Stomach (tissue), 9 donors: Measurements from ENCODE around the gene MAST2. TPM values are rescaled to one million over a fixed set of nuclear protein-coding genes. Genes with fewer than 3 reads are reported as not detected.

Source experiments
- DNase-seq, 2 donors: peaks; one replicate each; pipeline versions ENCODE4 v3.0.0 to v3.0.0-alpha.2; 2013 to 2019
- H3K27ac ChIP-seq, 5 donors: fragments of 200-600 bp in 4 of 5; sonication (generic) in 4 of 5; one replicate each; pipeline ENCODE4 v1.5.1; 2013 to 2019; ENCODE audit warnings: mild to moderate bottlenecking in 1 of 5, moderate library complexity in 1 of 5
- H3K27me3 ChIP-seq, 3 donors: fragments of 200-600 bp; sonication (generic); one replicate each; pipeline ENCODE4 v1.5.1; 2017 to 2019; ENCODE audit warnings: mixed run types in 1 of 3
- H3K36me3 ChIP-seq, 4 donors: fragments of 200-600 bp; sonication (generic); 1 replicate in 3 of 4; 2 replicates in 1 of 4; pipeline ENCODE4 v1.5.1; 2016 to 2019
- H3K4me1 ChIP-seq, 4 donors: fragments of 200-600 bp; sonication (generic); one replicate each; pipeline ENCODE4 v1.5.1; 2016 to 2019
- H3K4me3 ChIP-seq, 4 donors: fragments of 200-600 bp; sonication (generic) in 3 of 4; one replicate each; pipeline ENCODE4 v1.5.1; 2016 to 2019; ENCODE audit warnings: mild to moderate bottlenecking in 1 of 4
- H3K9me3 ChIP-seq, 4 donors: fragments of 200-600 bp; sonication (generic); one replicate each; pipeline ENCODE4 v1.5.1; 2016 to 2019
- CTCF ChIP-seq, 7 experiments: fragments of 450-650 bp in 4 of 7; fragments of 200-600 bp in 3 of 7; sonication (generic) in 3 of 7; IDR thresholded peaks; one replicate each; pipeline ENCODE4 v1.5.1; 2016 to 2019; ENCODE audit warnings: antibody characterized with exemption in 7 of 7, control low read depth in 2 of 7, mild to moderate bottlenecking in 1 of 7
- EP300 ChIP-seq: sonication (generic); formaldehyde crosslinking; IDR thresholded peaks from one replicate; pipeline ENCODE4 v1.6.1; 2017; ENCODE audit warnings: antibody characterized with exemption
- POLR2A ChIP-seq, 4 donors: fragments of 450-650 bp; IDR thresholded peaks; one replicate each; pipeline ENCODE4 v1.6.1; 2016; ENCODE audit warnings: antibody characterized with exemption in 4 of 4, control low read depth in 2 of 4, mild to moderate bottlenecking in 1 of 4, moderate library complexity in 1 of 4
- POLR2AphosphoS5 ChIP-seq, 3 donors: sonication (generic); formaldehyde crosslinking; IDR thresholded peaks; one replicate each; pipeline ENCODE4 v1.6.1; 2016; ENCODE audit warnings: antibody characterized with exemption in 3 of 3
- whole genome bisulfite sequencing, 5 donors: extraction: QIAGEN DNeasy Blood & Tissue Kit in 3 of 5; methylation state at CpG; one replicate each; pipeline versions ENCODE4 v1.1.5 to v1.1.7; 2013 to 2018; 5-methylcytosine and 5-hydroxymethylcytosine counted together
- intact Hi-C: fragments of 100-400 bp; cut with DNase I; formaldehyde crosslinking; loops from one replicate; pipeline ENCODE4 v1.15.1; 2023; ENCODE audit warnings: low total_unique reads
- polyA plus RNA-seq, 3 donors: library from polyadenylated mRNA; stranded (reverse); fragments of 200-250 nt; gene quantifications; one replicate each; pipeline ENCODE4 v1.2.3, GENCODE V29; 2013
- total RNA-seq, 5 donors: library from RNA; depleted of rRNA; stranded (reverse); fragments of >200 nt; gene quantifications; one replicate each; pipeline versions ENCODE4 v1.1.0 to v1.2.3, GENCODE V29; 2014 to 2016
- donor health status: healthy with polysubstance abuse.
- donor health status: Bipolar disorder and iron deficiency.
- donor health status: healthy.

Gene MAST2
- total and polyA plus RNA-seq, 8 donors = 5.3 to 131 (median 34.8) TPM

DNA sequence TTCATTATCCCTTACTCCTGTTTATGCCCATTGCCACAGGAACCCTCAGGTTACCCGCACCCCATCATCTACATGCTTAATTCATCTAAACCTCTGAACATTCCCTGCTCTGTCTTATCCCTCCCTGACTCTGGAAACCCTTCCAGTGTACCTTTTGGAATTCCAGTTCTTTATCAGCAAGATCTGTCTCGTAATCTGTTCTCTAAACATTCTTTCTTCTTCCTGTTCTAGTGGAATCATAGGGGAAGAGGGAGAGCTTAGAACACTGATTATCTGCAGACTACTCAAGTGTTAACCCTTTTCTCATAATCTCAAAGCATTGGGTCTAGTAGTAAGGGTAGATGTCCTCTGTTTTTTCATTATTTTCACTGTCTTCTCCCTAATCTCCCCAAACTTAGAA lies 169.2 kb downstream of the MAST2 start:
- 71 to 78% (median 71%) methylated on average over 2 of the region's 2 CpGs for WGBS, 5 donors
- intact Hi-C loops = no loop called here
- peaks cover 0 to 8% (median 3%) of the 10 kb centered on the region in 4 donors for H3K36me3 ChIP-seq

DNA sequence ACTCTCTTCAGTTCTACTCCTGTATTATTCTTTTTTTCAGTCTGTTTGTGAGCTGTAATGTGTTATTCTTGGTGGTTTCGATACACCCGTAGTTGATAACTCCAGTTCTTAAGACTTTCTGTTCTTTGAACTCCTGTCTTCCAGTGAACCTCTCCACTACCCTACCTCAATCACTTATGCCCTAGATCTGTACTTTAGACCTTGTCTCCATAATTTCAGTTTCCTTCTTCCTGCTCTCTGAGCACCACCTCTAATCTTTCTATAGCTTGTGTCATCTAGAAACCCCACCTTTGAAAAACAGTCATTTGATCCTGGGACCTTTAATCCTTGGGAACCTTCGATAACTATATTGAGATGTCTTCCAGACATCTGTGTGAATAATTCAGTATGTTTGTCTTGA lies 169.7 kb downstream of the MAST2 start:
- TF ChIP-seq POLR2AphosphoS5 (IDR thresholded peaks at IDR 0.05) (peak in 1 of 3 donors; percentile 57), POLR2A (IDR thresholded peaks at IDR 0.05) (no peak)
- intact Hi-C loops = no loop called here
- WGBS, 5 donors = 55 to 94% (median 62%) methylated on average over 3 of the region's 3 CpGs
- peaks cover 0 to 8% (median 3%) of the 10 kb centered on the region in 4 donors for H3K36me3 ChIP-seq
- peak in 1 of 2 donors; percentile 55 for DNase-seq
- peak overlapping the region in 2 of 5 donors; percentile 37 to 47 for H3K27ac ChIP-seq
- H3K4me3 ChIP-seq = no peak overlapping the region
- no peaks in the 10 kb centered on the region for H3K9me3 ChIP-seq
- peaks cover 0 to 28% (median 15%) of the 10 kb centered on the region in 4 donors for H3K4me1 ChIP-seq
- H3K27me3 ChIP-seq = no peaks in the 10 kb centered on the region

More for the DNA sequence above, 169.2 kb downstream of the MAST2 start:
- no peak overlapping the region for H3K4me3 ChIP-seq
- peaks cover 0 to 28% (median 15%) of the 10 kb centered on the region in 4 donors for H3K4me1 ChIP-seq
- H3K9me3 ChIP-seq = no peaks in the 10 kb centered on the region
- no peak for DNase-seq
- TF ChIP-seq POLR2AphosphoS5 (IDR thresholded peaks at IDR 0.05) = no peak
- no peak for TF ChIP-seq EP300
- TF ChIP-seq CTCF (IDR thresholded peaks at IDR 0.05) = no peak
- no peak for TF ChIP-seq POLR2A (IDR thresholded peaks at IDR 0.05)
- H3K27ac ChIP-seq = peak overlapping the region in 2 of 5 donors; percentile 37 to 47
- no peaks in the 10 kb centered on the region for H3K27me3 ChIP-seq

DNA sequence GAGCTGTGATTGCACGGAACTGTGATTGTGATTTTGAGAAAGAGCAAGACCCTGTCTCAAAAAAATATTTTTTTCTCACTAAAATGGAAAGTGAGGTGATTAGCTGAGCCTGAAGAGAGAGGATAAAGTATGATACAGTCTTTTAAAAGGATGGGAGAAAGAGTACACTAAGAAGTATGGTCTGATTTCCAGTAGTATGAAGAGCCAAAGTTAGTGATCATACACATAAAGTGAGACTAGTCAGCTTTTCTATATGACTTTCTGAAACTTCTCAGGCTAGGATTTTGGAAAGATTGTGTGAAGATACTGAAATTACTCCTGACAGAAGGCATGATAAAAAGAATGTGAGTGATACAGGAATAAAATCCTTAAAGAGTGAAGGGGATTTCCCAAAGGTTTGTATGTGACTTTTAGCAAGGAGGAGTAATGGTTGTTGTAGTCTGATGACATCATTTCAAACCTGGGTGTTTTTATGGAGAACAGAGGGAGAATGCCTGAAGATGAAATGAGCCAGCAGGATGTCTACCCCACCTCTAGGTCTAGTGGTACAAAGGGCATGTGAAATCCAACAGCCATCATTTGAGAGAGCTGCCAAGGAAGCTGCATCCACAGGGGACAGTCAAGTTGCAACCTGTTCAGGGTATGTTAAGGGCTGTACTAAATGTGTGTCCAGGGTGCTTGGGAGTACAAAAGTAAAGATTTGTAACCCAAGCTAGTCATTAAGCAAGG lies 171.3 kb downstream of the MAST2 start:
- DNase-seq = peak in 1 of 2 donors; percentile 17
- no peak overlapping the region for H3K27ac ChIP-seq
- intact Hi-C loops = no loop called here
- H3K4me1 ChIP-seq = peaks cover 0 to 34% (median 17%) of the 10 kb centered on the region in 4 donors
- no peak overlapping the region for H3K4me3 ChIP-seq
- TF ChIP-seq POLR2A (IDR thresholded peaks at IDR 0.05) = no peak
- no peak for TF ChIP-seq POLR2AphosphoS5 (IDR thresholded peaks at IDR 0.05)
- TF ChIP-seq EP300 = no peak
- TF ChIP-seq CTCF (IDR thresholded peaks at IDR 0.05) = no peak
- H3K27me3 ChIP-seq = no peaks in the 10 kb centered on the region
- 88 to 97% (median 96%) methylated on average over 1 of the region's 1 CpG for WGBS, 5 donors
- H3K9me3 ChIP-seq = no peaks in the 10 kb centered on the region
- peaks cover 0 to 8% (median 3%) of the 10 kb centered on the region in 4 donors for H3K36me3 ChIP-seq

DNA sequence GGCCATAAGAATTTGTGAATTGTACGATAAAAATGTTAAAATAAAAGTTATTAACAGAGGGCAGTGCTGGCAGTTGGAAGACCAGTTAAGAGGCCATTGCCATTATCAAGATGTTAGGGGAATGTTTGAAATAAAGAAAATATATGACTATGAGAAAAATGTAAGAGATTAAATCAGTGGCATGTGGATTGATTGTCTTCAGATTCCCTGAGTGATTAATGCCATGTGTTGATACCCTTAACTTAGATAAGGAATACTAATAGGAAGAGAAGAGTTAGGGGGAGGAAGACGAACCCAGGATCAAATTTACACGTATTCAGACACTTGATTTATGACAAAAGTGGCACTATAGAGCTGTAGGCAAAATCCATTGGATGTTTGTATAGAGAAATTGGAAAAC lies 173.2 kb downstream of the MAST2 start:
- intact Hi-C loops = no loop called here
- WGBS, 5 donors = 88 to 96% (median 91%) methylated on average over 3 of the region's 3 CpGs
- no peak for DNase-seq
- Histone ChIP-seq H3K9me3 (peaks cover 0 to 7% (median 0%) of the 10 kb centered on the region in 4 donors), H3K4me1 (peaks cover 0 to 28% (median 14%) of the 10 kb centered on the region in 4 donors), H3K27ac (no peak overlapping the region), H3K36me3 (peaks cover 0 to 8% (median 3%) of the 10 kb centered on the region in 4 donors), H3K4me3 (no peak overlapping the region), H3K27me3 (no peaks in the 10 kb centered on the region)
- no peak for TF ChIP-seq POLR2A (IDR thresholded peaks at IDR 0.05)
- no peak for TF ChIP-seq POLR2AphosphoS5 (IDR thresholded peaks at IDR 0.05)
- TF ChIP-seq CTCF (IDR thresholded peaks at IDR 0.05) = no peak
- TF ChIP-seq EP300 = no peak
